GM12873 (cell line): ENCODE measurements around the gene RSPRY1.

Source experiments
- TF ChIP-seq, protein P1 (sequence below): IDR thresholded peaks from 2 replicates; pipeline ENCODE4 v1.5.1; 2012; ENCODE audit warnings: low read depth, mild to moderate bottlenecking, moderate library complexity, low read length, control low read depth; ENCODE audit not compliant: insufficient read depth; ENCODE audit errors: missing control alignments

RSPRY1 gene

DNA sequence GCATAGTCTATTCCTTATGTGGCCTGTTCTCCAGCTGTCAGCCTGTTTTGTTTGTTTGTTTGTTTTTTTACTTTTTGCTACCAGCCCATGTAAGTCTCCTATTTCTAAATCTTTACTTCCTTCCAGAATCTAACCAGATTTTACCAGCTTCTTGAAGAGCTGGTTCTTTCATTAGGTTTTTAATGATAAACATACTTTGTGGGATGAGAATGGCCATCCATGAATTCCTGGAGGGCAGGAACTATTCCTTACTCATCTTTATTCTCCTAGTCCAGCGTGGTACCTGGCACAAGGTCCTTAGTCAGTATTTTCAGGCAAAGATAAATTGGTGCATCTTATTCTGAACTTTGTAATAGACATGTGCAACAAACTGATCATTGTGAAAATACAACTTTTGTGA is 17.3 kb downstream of the RSPRY1 start:
- TF ChIP-seq, protein P1, sequence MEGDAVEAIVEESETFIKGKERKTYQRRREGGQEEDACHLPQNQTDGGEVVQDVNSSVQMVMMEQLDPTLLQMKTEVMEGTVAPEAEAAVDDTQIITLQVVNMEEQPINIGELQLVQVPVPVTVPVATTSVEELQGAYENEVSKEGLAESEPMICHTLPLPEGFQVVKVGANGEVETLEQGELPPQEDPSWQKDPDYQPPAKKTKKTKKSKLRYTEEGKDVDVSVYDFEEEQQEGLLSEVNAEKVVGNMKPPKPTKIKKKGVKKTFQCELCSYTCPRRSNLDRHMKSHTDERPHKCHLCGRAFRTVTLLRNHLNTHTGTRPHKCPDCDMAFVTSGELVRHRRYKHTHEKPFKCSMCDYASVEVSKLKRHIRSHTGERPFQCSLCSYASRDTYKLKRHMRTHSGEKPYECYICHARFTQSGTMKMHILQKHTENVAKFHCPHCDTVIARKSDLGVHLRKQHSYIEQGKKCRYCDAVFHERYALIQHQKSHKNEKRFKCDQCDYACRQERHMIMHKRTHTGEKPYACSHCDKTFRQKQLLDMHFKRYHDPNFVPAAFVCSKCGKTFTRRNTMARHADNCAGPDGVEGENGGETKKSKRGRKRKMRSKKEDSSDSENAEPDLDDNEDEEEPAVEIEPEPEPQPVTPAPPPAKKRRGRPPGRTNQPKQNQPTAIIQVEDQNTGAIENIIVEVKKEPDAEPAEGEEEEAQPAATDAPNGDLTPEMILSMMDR, result no peak

DNA sequence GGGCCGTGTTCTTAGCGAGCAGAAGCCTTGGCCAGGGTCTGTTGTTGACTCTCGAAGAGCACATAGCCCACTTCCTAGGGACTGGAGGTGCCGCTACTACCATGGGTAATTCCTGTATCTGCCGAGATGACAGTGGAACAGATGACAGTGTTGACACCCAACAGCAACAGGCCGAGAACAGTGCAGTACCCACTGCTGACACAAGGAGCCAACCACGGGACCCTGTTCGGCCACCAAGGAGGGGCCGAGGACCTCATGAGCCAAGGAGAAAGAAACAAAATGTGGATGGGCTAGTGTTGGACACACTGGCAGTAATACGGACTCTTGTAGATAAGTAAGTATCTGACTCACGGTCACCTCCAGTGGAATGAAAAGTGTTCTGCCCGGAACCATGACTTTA is 18.5 kb downstream of the RSPRY1 start:
- TF ChIP-seq, protein P1, result no peak

DNA sequence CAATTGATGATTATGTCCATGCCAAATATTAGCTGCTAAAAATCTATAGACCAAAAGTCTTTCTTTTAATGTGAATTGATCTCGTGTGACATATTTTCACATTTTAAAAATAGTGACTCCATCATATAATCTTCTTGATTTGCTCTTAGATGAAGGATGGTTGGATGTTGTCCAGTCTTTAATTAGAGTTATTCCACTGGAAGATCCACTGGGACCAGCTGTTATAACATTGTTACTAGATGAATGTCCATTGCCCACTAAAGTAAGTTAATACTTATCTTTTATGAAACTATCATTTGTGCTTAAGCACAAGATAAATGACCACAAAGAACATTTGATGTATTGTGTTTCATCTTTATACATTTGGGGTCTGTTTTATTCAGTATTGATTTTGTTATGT is 22.8 kb downstream of the RSPRY1 start:
- TF ChIP-seq, protein P1, result no peak

DNA sequence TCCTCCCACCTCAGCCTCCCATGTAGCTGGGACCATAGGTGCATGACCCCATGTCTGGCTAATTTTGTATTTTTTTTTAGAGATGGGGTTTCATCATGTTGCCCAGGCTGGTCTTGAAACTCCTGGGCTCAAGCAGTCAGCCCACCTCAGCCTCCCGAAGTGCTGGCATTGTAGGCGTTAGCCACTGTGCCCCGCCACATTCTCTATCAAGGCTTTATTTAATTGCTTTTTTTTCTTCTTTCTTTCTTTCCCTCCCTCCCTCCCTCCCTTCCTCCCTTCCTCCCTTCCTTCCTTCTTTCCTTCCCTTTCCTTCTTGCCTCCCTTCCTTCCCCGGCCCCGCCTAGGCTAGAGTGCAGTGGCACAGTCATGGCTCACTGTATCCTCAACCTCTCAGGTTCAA is 23.7 kb downstream of the RSPRY1 start:
- TF ChIP-seq, protein P1, result no peak

DNA sequence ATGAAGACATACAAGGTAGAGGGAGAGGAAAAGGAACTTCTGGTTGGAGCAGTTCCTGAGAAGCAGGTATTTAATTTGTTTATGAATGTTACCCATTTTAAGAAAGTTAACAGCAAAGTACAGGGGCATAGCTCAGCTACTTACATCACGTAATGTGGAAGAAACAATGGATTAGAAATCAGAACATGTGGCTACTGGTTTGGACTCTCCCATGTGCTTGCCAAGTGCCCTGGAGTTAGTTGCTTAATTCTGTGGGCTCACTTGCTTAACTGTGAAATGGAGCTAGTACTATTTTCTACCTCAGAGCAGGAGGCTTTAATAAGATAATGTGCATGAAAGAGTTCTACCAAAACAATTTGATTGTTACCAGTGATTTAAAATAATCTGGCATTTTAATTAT is 27.3 kb downstream of the RSPRY1 start:
- TF ChIP-seq, protein P1, result no peak

DNA sequence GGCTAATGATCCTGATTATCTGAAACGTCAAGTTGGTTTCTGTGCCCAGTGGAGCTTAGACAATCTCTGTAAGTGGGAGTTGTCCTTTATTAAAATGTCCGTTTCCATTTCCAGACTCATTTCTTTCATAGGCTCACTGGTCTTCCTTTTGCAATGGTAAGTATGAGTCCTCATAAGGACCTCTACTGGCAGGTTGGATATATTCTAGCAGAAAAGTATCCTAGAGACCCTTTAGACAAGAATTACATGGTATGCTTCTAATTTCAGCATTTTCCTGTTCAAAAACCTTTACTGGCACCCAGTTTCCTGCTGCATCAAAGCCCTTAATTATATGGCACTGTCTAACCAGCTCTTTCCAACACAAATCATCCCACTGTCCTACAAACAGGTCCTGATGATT is 30.8 kb downstream of the RSPRY1 start:
- TF ChIP-seq, protein P1, result no peak

DNA sequence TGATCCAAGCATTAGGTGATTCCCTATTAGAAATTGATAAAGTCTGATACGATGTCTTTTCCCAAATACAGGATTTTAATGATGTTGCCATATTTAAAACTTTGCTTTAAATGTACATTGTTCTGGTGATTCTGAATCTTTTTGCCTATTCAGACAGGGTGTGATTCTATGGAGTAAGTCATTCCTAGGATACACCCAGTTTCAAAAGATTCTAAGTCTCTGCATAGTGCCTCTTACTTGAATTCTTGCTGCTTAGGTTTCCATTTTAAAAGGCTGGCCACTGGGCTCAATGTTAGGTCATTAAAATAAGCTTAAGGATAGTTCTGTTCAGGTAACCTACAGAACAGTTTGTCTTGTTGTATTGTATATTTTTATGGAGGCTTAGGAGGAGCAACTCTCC is 36.9 kb downstream of the RSPRY1 start:
- TF ChIP-seq, protein P1, result no peak
